Keratinocyte (primary cell): Measurements from ENCODE around the gene FMNL2. TPM values are rescaled to one million over a fixed set of nuclear protein-coding genes. Genes with fewer than 3 reads are reported as not detected.

Experiments
- DNase-seq: peaks from one replicate; pipeline ENCODE4 v3.0.0-alpha.2; 2011; ENCODE audit warnings: low read depth, missing footprints, low spot score
- FAIRE-seq: peaks from 2 replicates; lab custom pipeline; 2011; peaks lifted over from hg19 to GRCh38; lab: Jason Lieb, UNC
- H2AFZ ChIP-seq: 2 replicates; pipeline ENCODE4 v1.6.0; 2012; ENCODE audit warnings: low read length, control low read depth, inconsistent platforms; ENCODE audit not compliant: control insufficient read depth
- H3K27ac ChIP-seq: 2 replicates; pipeline ENCODE4 v1.5.1; 2011; ENCODE audit warnings: low read length; ENCODE audit not compliant: control insufficient read depth, insufficient read depth
- H3K27me3 ChIP-seq: 3 replicates; pipeline ENCODE4 v1.6.0; 2011; ENCODE audit warnings: low read length; ENCODE audit not compliant: control insufficient read depth, insufficient read depth; ENCODE audit errors: extremely low read depth
- H3K36me3 ChIP-seq, 2 experiments: 2 replicates in 1 of 2; 3 replicates in 1 of 2; pipeline ENCODE4 v1.5.1; 2011; ENCODE audit warnings: low read length in 2 of 2, mild to moderate bottlenecking in 1 of 2; ENCODE audit not compliant: control insufficient read depth in 2 of 2, insufficient read depth in 2 of 2; ENCODE audit errors: extremely low read depth in 1 of 2
- H3K4me1 ChIP-seq: 3 replicates; pipeline ENCODE4 v1.5.1; 2011; ENCODE audit warnings: low read length; ENCODE audit not compliant: control insufficient read depth, insufficient read depth; ENCODE audit errors: extremely low read depth
- H3K4me2 ChIP-seq: 3 replicates; pipeline ENCODE4 v1.6.0; 2011; ENCODE audit warnings: low read depth, low read length; ENCODE audit not compliant: control insufficient read depth, insufficient read depth; ENCODE audit errors: extremely low read depth
- H3K4me3 ChIP-seq, 3 experiments: fragments of 200-600 bp in 1 of 3; sonication (generic) in 1 of 3; 2 replicates in 2 of 3; 3 replicates in 1 of 3; pipeline ENCODE4 v1.5.1; 2011 to 2016; ENCODE audit warnings: low read length in 3 of 3, mild to moderate bottlenecking in 3 of 3, control low read depth in 2 of 3, inconsistent platforms in 1 of 3, low read depth in 1 of 3, mixed read lengths in 1 of 3, mixed run types in 1 of 3, moderate library complexity in 1 of 3; ENCODE audit not compliant: control insufficient read depth in 2 of 3, insufficient read depth in 2 of 3; ENCODE audit errors: extremely low read depth in 1 of 3
- H3K79me2 ChIP-seq: 2 replicates; pipeline ENCODE4 v1.6.0; 2012; ENCODE audit warnings: low read length; ENCODE audit not compliant: control insufficient read depth, insufficient read depth
- H3K9ac ChIP-seq: 3 replicates; pipeline ENCODE4 v1.6.0; 2011; ENCODE audit warnings: low read length; ENCODE audit not compliant: control insufficient read depth, insufficient read depth; ENCODE audit errors: extremely low read depth
- H3K9me1 ChIP-seq: 3 replicates; pipeline ENCODE4 v1.6.0; 2011; ENCODE audit warnings: low read length; ENCODE audit not compliant: control insufficient read depth, insufficient read depth; ENCODE audit errors: extremely low read depth
- H3K9me3 ChIP-seq: 2 replicates; pipeline ENCODE4 v1.5.1; 2012; ENCODE audit warnings: low read depth, low read length; ENCODE audit not compliant: control insufficient read depth
- H4K20me1 ChIP-seq: 3 replicates; pipeline ENCODE4 v1.6.0; 2011; ENCODE audit warnings: low read length; ENCODE audit not compliant: control insufficient read depth, insufficient read depth; ENCODE audit errors: extremely low read depth
- EZH2 ChIP-seq: IDR thresholded peaks from one replicate; pipeline ENCODE4 v1.6.1; 2012; ENCODE audit warnings: inconsistent platforms, mild to moderate bottlenecking, low read length, moderate library complexity
- dilution Hi-C: fragments of 300-500 bp; cut with MboI; formaldehyde crosslinking; loops from one replicate; pipeline ENCODE4 v1.7.0; 2020; ENCODE audit warnings: low sequenced_read_pairs; ENCODE audit not compliant: extremely low pct_ligation_motif_present
- polyA plus RNA-seq, 5 experiments: library from polyadenylated mRNA; depleted of rRNA in 3 of 5; stranded (reverse) in 3 of 5; stranded (forward) in 1 of 5; unstranded in 1 of 5; fragments of >200 nt; gene quantifications; 1 replicate in 1 of 5; 2 replicates in 3 of 5; 3 replicates in 1 of 5; pipeline versions ENCODE4 v1.2.1 to v1.2.3, GENCODE V29; 2011 to 2012; ENCODE audit warnings: missing spikeins in 2 of 5, low read depth in 1 of 5, low replicate concordance in 1 of 5
- TF ChIP-seq, protein P1 (sequence below), 3 experiments: IDR thresholded peaks in 1 of 3; conservative IDR thresholded peaks in 1 of 3; optimal IDR thresholded peaks in 1 of 3; 2 replicates in 2 of 3; 3 replicates in 1 of 3; pipeline versions ENCODE3 to v1.5.1; 2011; ENCODE audit warnings: low read length in 3 of 3, mild to moderate bottlenecking in 3 of 3, moderate library complexity in 2 of 3, control low read depth in 1 of 3, inconsistent platforms in 1 of 3; ENCODE audit not compliant: insufficient read depth in 2 of 3; ENCODE audit errors: extremely low read depth in 1 of 3

Gene FMNL2
- polyA plus RNA-seq, 1 donor (not counting 4 experiments of a cell fraction or from before 2014, with no cell fraction given): 62.7 TPM

GRCh38 chr2:152618193-152618564 lies 283.2 kb downstream of the FMNL2 start:
- Histone ChIP-seq H3K4me3 (no peak overlapping the region), H3K79me2 (no peaks in the 10 kb centered on the region), H3K9me3 (no peaks in the 10 kb centered on the region), H3K4me1 (no peaks in the 10 kb centered on the region), H3K27ac (no peak overlapping the region), H3K4me2 (no peak overlapping the region), H3K27me3 (no peaks in the 10 kb centered on the region), H4K20me1 (no peaks in the 10 kb centered on the region), H3K36me3 (peaks cover 25 to 41% of the 10 kb centered on the region in 2 experiments), H3K9ac (no peak overlapping the region), H3K9me1 (no peaks in the 10 kb centered on the region), H2AFZ (no peak overlapping the region)
- DNase-seq (no peak), FAIRE-seq (no peak)
- dilution Hi-C loops: no loop called here
- TF ChIP-seq, protein P1, sequence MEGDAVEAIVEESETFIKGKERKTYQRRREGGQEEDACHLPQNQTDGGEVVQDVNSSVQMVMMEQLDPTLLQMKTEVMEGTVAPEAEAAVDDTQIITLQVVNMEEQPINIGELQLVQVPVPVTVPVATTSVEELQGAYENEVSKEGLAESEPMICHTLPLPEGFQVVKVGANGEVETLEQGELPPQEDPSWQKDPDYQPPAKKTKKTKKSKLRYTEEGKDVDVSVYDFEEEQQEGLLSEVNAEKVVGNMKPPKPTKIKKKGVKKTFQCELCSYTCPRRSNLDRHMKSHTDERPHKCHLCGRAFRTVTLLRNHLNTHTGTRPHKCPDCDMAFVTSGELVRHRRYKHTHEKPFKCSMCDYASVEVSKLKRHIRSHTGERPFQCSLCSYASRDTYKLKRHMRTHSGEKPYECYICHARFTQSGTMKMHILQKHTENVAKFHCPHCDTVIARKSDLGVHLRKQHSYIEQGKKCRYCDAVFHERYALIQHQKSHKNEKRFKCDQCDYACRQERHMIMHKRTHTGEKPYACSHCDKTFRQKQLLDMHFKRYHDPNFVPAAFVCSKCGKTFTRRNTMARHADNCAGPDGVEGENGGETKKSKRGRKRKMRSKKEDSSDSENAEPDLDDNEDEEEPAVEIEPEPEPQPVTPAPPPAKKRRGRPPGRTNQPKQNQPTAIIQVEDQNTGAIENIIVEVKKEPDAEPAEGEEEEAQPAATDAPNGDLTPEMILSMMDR (optimal IDR thresholded peaks at IDR 0.05 in 1 of 3, IDR thresholded peaks at IDR 0.05 in 1 of 3, conservative IDR thresholded peaks at IDR 0.05 in 1 of 3; ENCODE audit: extremely low read depth in 1 of 3, insufficient read depth in 2 of 3, low read length in 3 of 3): no peak
- no peak for TF ChIP-seq EZH2

DNA sequence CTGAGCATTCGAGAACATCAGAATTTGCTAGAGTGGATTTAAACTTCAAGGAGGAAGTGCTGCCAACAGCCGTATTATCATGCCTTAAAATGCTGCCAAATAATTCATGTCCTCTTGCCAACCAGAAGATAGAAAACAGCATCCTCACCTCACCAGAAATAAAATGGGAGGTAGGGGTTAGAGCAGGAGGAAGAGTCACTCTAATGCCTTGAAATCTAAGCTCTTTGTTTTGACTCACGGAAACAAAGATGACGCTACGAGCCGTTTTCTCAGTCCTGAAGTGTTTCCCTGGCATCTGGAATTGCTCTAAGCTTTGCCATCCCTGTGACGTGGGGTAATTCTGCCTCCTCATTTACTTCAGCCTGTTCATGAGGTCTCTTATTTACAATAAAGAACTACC lies 285.2 kb downstream of the FMNL2 start:
- H3K4me3 ChIP-seq: no peak overlapping the region
- no peaks in the 10 kb centered on the region for H3K9me3 ChIP-seq
- FAIRE-seq (no peak), DNase-seq (no peak)
- no peak overlapping the region for H3K27ac ChIP-seq
- H3K27me3 ChIP-seq: no peaks in the 10 kb centered on the region
- H3K36me3 ChIP-seq: peaks cover 21 to 46% of the 10 kb centered on the region in 2 experiments
- H3K4me2 ChIP-seq: no peak overlapping the region
- H4K20me1 ChIP-seq: no peaks in the 10 kb centered on the region
- H3K9me1 ChIP-seq: no peaks in the 10 kb centered on the region
- H3K4me1 ChIP-seq: no peaks in the 10 kb centered on the region
- TF ChIP-seq, protein P1 (optimal IDR thresholded peaks at IDR 0.05 in 1 of 3, IDR thresholded peaks at IDR 0.05 in 1 of 3, conservative IDR thresholded peaks at IDR 0.05 in 1 of 3; ENCODE audit: extremely low read depth in 1 of 3, insufficient read depth in 2 of 3, low read length in 3 of 3): no peak
- TF ChIP-seq EZH2: no peak
- no peak overlapping the region for H2AFZ ChIP-seq
- no peak overlapping the region for H3K9ac ChIP-seq
- dilution Hi-C loops: no loop called here
- no peaks in the 10 kb centered on the region for H3K79me2 ChIP-seq
